Measurements from ENCODE around the gene GSE1.

DNA sequence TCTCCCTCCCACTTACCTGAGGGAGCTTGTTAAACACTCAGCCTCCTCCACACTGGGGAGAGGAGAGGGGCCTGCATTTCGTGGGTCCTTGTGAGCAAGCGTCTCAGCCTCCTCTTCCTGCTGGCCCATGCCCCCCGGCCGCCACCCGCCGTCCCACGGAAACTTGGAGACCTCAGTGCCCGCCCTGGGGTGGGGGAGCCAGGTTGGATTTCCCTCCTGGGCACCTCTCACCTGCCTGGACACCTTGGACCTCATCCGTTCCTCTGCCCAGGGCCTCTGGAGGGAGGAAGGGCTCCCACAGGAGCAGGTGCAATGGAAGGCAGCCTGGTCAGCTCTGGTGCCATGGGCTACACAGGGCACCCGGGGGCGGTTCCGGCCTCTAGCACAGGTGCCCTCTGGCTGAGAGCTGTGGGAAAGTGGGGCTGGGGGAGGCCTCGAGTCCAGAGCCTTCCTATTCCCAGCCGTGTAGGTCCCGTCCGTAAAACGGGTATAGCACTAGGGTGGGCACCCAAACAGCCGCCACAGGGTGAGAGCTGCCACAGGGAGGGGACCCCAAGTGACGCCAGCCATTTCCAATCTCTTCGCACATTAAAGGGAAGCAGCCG lies 11.0 kb downstream of the GSE1 start:
- no peak for TF ChIP-seq NFIC (IDR thresholded peaks at IDR 0.05; ENCODE audit: low read length)
- no peak for TF ChIP-seq TAF1 (CRISPR knock-in tag; IDR thresholded peaks at IDR 0.05)
- TF ChIP-seq MAFF (IDR thresholded peaks at IDR 0.05; ENCODE audit: low read depth, low read length): no peak
- TF ChIP-seq ZNF414 (CRISPR knock-in tag; IDR thresholded peaks at IDR 0.05): no peak
- TF ChIP-seq ZBTB8A (CRISPR knock-in tag; IDR thresholded peaks at IDR 0.05; ENCODE audit: borderline replicate concordance, low read depth): no peak
- no peak for TF ChIP-seq KLF11 (CRISPR knock-in tag; IDR thresholded peaks at IDR 0.05)
- TF ChIP-seq CBFB (CRISPR knock-in tag; IDR thresholded peaks at IDR 0.05): no peak
- TF ChIP-seq SMARCC2 (IDR thresholded peaks at IDR 0.05): no peak
- no peak for TF ChIP-seq POLR2A (IDR thresholded peaks at IDR 0.05; ENCODE audit: insufficient read depth in 1 of 2, low read depth in 2 of 2, low read length in 2 of 2)
- no peak for TF ChIP-seq ZNF552 (CRISPR knock-in tag; IDR thresholded peaks at IDR 0.05; ENCODE audit: borderline replicate concordance)
- TF ChIP-seq, protein P1, sequence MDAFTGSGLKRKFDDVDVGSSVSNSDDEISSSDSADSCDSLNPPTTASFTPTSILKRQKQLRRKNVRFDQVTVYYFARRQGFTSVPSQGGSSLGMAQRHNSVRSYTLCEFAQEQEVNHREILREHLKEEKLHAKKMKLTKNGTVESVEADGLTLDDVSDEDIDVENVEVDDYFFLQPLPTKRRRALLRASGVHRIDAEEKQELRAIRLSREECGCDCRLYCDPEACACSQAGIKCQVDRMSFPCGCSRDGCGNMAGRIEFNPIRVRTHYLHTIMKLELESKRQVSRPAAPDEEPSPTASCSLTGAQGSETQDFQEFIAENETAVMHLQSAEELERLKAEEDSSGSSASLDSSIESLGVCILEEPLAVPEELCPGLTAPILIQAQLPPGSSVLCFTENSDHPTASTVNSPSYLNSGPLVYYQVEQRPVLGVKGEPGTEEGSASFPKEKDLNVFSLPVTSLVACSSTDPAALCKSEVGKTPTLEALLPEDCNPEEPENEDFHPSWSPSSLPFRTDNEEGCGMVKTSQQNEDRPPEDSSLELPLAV (CRISPR knock-in tag; conservative IDR thresholded peaks at IDR 0.05; ENCODE audit: low read depth): no peak
- TF ChIP-seq EP300 (IDR thresholded peaks at IDR 0.05; ENCODE audit: low read depth in 2 of 2, low read length in 2 of 2): no peak
- TF ChIP-seq EP300 (CRISPR knock-in tag; IDR thresholded peaks at IDR 0.05; ENCODE audit: borderline replicate concordance): no peak
